SK-N-SH treated with all-trans-retinoic acid at 6 μM for 48 hours (cell line): ENCODE data around the gene SLC38A3.
"Not testable (repeated sequence)": the region's sequence is repeated elsewhere in the genome, so short reads cannot be mapped to it uniquely, and the experiment has no call there.

Experiments used
- ATAC-seq: fragments of 200-7000 bp; cut with Tn5 transposase; 3 replicates; pipeline ENCODE4 v1.9.1; 2020; ENCODE audit warnings: mild to moderate bottlenecking, moderate library complexity
- BACH2 ChIP-seq: fragments of 250-450 bp; sonication (Bioruptor Pico); IDR thresholded peaks from 2 replicates; pipeline ENCODE4 v1.9.0; 2021; ENCODE audit warnings: mild to moderate bottlenecking, borderline replicate concordance
- CREB5 ChIP-seq: fragments of 250-450 bp; sonication (Bioruptor Pico); IDR thresholded peaks from 2 replicates; pipeline ENCODE4 v1.5.1; 2020; ENCODE audit warnings: low read depth, mild to moderate bottlenecking, moderate library complexity
- CSDC2 ChIP-seq: fragments of 250-450 bp; sonication (Bioruptor Pico); IDR thresholded peaks from 2 replicates; pipeline ENCODE4 v1.5.0; 2020; ENCODE audit warnings: mild to moderate bottlenecking, moderate library complexity
- GLIS3 ChIP-seq: fragments of 250-450 bp; sonication (Bioruptor Pico); IDR thresholded peaks from 2 replicates; pipeline ENCODE4 v1.5.0; 2020; ENCODE audit warnings: mild to moderate bottlenecking, moderate library complexity
- ISL1 ChIP-seq: fragments of 250-450 bp; sonication (Bioruptor Pico); IDR thresholded peaks from 2 replicates; pipeline ENCODE4 v2.1.2; 2022; ENCODE audit warnings: mild to moderate bottlenecking, moderate library complexity
- OSR1 ChIP-seq: fragments of 250-450 bp; sonication (Bioruptor Pico); IDR thresholded peaks from 2 replicates; pipeline ENCODE4 v1.8.0; 2022; ENCODE audit warnings: moderate library complexity, mild to moderate bottlenecking, inconsistent platforms
- RARB ChIP-seq: fragments of 250-450 bp; sonication (Bioruptor Pico); IDR thresholded peaks from 2 replicates; pipeline ENCODE4 v1.8.0; 2021; ENCODE audit warnings: mild to moderate bottlenecking, moderate library complexity
- TOX ChIP-seq: fragments of 250-450 bp; sonication (Bioruptor Pico); IDR thresholded peaks from 2 replicates; pipeline ENCODE4 v1.8.0; 2021; ENCODE audit warnings: mild to moderate bottlenecking, moderate library complexity, borderline replicate concordance
- TSHZ2 ChIP-seq: fragments of 250-450 bp; sonication (Bioruptor Pico); IDR thresholded peaks from 2 replicates; pipeline ENCODE4 v1.5.0; 2020; ENCODE audit warnings: mild to moderate bottlenecking, moderate library complexity
- ZC3H10 ChIP-seq: fragments of 250-450 bp; sonication (Bioruptor Pico); IDR thresholded peaks from 2 replicates; pipeline ENCODE4 v1.5.1; 2021; ENCODE audit warnings: mild to moderate bottlenecking, moderate library complexity
- ZFP3 ChIP-seq: fragments of 250-450 bp; sonication (Bioruptor Pico); IDR thresholded peaks from 2 replicates; pipeline ENCODE4 v1.5.0; 2020; ENCODE audit warnings: mild to moderate bottlenecking, moderate library complexity
- ZNF565 ChIP-seq: fragments of 450-650 bp; formaldehyde crosslinking; conservative IDR thresholded peaks from 2 replicates; pipeline ENCODE4 v1.5.0; 2020; ENCODE audit warnings: low read depth, mild to moderate bottlenecking, moderate library complexity
- ZNF70 ChIP-seq: fragments of 450-650 bp; formaldehyde crosslinking; IDR thresholded peaks from 2 replicates; pipeline ENCODE4 v1.5.0; 2020; ENCODE audit warnings: mild to moderate bottlenecking, moderate library complexity
- ZNF8 ChIP-seq: fragments of 450-650 bp; formaldehyde crosslinking; IDR thresholded peaks from 2 replicates; pipeline ENCODE4 v1.5.0; 2020; ENCODE audit warnings: mild to moderate bottlenecking, moderate library complexity
- TF ChIP-seq, protein P1 (sequence below): fragments of 250-450 bp; sonication (Bioruptor Pico); IDR thresholded peaks from 2 replicates; pipeline ENCODE4 v1.8.0; 2021; ENCODE audit warnings: low read depth, mild to moderate bottlenecking, moderate library complexity, borderline replicate concordance
- TF ChIP-seq, protein P2 (sequence below): fragments of 250-450 bp; sonication (Bioruptor Pico); IDR thresholded peaks from 2 replicates; pipeline ENCODE4 v1.8.0; 2020; ENCODE audit warnings: mild to moderate bottlenecking, moderate library complexity, borderline replicate concordance

SLC38A3 gene

GRCh38 chr3:50243543-50243895, 38.4 kb downstream of the SLC38A3 start:
- ATAC-seq = no peak
- no peak for TF ChIP-seq ZNF8 (CRISPR knock-in tag)
- TF ChIP-seq ZNF70 (CRISPR knock-in tag) = no peak
- no peak for TF ChIP-seq CSDC2
- no peak for TF ChIP-seq TSHZ2
- no peak for TF ChIP-seq ZFP3 (CRISPR knock-in tag)
- no peak for TF ChIP-seq CREB5
- TF ChIP-seq, protein P1, sequence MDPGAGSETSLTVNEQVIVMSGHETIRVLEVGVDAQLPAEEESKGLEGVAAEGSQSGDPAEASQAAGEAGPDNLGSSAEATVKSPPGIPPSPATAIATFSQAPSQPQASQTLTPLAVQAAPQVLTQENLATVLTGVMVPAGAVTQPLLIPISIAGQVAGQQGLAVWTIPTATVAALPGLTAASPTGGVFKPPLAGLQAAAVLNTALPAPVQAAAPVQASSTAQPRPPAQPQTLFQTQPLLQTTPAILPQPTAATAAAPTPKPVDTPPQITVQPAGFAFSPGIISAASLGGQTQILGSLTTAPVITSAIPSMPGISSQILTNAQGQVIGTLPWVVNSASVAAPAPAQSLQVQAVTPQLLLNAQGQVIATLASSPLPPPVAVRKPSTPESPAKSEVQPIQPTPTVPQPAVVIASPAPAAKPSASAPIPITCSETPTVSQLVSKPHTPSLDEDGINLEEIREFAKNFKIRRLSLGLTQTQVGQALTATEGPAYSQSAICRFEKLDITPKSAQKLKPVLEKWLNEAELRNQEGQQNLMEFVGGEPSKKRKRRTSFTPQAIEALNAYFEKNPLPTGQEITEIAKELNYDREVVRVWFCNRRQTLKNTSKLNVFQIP (CRISPR knock-in tag) = no peak

- ATAC-seq = not testable (repeated sequence)
Observed at GRCh38 chr3:50244813-50245212, 39.7 kb downstream of the SLC38A3 start.

GRCh38 chr3:50245251-50245745, 40.2 kb downstream of the SLC38A3 start:
- peak; percentile 12; the same call in 2 of the 3 replicates for ATAC-seq
- TF ChIP-seq TOX (CRISPR knock-in tag) (no peak), BACH2 (no peak), OSR1 (CRISPR knock-in tag) (no peak), ISL1 (CRISPR knock-in tag) (no peak)
- TF ChIP-seq, all 23 proteins: peak for 0

DNA sequence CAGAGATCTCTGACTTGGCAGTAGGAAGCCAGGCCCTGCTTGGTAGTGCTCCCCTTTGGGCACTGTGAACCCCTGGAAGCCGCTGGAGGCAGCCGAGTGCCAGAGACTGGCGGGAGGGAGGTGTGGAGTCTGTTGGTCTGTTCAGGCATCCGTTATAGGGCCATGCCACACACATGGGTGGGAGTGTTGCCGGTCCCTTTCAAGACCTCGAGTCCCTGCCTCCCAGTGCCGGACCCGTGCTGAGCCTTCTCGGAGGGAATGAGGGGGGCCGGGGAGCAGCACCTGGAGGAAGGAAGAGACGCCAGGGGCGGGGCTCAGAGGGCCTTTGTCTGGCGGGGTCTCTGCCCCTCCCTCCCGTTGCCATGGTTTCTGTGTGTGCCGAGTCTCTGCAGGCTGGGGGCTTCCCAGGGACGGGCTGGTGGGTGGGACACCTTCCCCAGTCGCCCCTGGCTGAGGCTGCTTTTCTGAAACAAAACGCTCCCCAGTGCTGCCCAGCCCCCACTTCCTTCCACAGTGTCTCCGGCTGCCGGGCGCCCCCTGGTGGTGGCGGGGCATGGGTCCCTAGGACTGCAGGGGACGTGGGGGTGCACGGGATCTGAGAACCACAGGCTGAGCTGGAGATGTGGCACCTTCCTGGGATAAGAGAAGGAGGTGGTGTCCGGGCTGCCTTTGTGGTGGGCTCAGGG, 40.9 kb downstream of the SLC38A3 start:
- TF ChIP-seq RARB (CRISPR knock-in tag) (no peak), ZNF70 (CRISPR knock-in tag) (no peak), TSHZ2 (no peak), TOX (CRISPR knock-in tag) (no peak), ZC3H10 (CRISPR knock-in tag) (no peak), ZNF8 (CRISPR knock-in tag) (no peak), ZNF565 (CRISPR knock-in tag) (no peak), BACH2 (no peak), CSDC2 (no peak), ISL1 (CRISPR knock-in tag) (no peak), GLIS3 (CRISPR knock-in tag) (no peak)
- TF ChIP-seq, protein P2, sequence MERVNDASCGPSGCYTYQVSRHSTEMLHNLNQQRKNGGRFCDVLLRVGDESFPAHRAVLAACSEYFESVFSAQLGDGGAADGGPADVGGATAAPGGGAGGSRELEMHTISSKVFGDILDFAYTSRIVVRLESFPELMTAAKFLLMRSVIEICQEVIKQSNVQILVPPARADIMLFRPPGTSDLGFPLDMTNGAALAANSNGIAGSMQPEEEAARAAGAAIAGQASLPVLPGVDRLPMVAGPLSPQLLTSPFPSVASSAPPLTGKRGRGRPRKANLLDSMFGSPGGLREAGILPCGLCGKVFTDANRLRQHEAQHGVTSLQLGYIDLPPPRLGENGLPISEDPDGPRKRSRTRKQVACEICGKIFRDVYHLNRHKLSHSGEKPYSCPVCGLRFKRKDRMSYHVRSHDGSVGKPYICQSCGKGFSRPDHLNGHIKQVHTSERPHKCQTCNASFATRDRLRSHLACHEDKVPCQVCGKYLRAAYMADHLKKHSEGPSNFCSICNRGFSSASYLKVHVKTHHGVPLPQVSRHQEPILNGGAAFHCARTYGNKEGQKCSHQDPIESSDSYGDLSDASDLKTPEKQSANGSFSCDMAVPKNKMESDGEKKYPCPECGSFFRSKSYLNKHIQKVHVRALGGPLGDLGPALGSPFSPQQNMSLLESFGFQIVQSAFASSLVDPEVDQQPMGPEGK (CRISPR knock-in tag) = no peak
- TF ChIP-seq, protein P1 (CRISPR knock-in tag) = no peak
- ATAC-seq = peak; percentile 95
